Endodermal cell (in vitro differentiated cells): ENCODE data around the gene UBE2L5. TPM values are rescaled to one million over a fixed set of nuclear protein-coding genes. Genes with fewer than 3 reads are reported as not detected.

Experiments
- DNase-seq: peaks from one replicate; pipeline ENCODE4 v3.0.0-alpha.2; 2017
- H3K27ac ChIP-seq: 2 replicates; pipeline ENCODE4 v1.5.1; 2013; ENCODE audit warnings: mild to moderate bottlenecking, low read depth, low read length, moderate library complexity
- H3K27me3 ChIP-seq: 2 replicates; pipeline ENCODE4 v1.6.1; 2013; ENCODE audit warnings: mild to moderate bottlenecking, low read length, moderate library complexity; ENCODE audit not compliant: insufficient read depth, control insufficient read depth, poor library complexity, severe bottlenecking
- H3K36me3 ChIP-seq: 2 replicates; pipeline ENCODE4 v1.7.0; 2013; ENCODE audit warnings: mild to moderate bottlenecking, low read length, moderate library complexity; ENCODE audit not compliant: control insufficient read depth, insufficient read depth
- H3K4me1 ChIP-seq: one replicate; pipeline ENCODE4 v1.7.0; 2013; ENCODE audit warnings: low read length; ENCODE audit not compliant: control insufficient read depth, insufficient read depth
- H3K4me3 ChIP-seq: 2 replicates; pipeline ENCODE4 v1.5.1; 2013; ENCODE audit warnings: mild to moderate bottlenecking, low read length, moderate library complexity
- H3K9ac ChIP-seq: 2 replicates; pipeline ENCODE4 v1.6.1; 2013; ENCODE audit warnings: mild to moderate bottlenecking, low read length, moderate library complexity; ENCODE audit not compliant: poor library complexity, severe bottlenecking; ENCODE audit errors: extremely low read depth
- H3K9me3 ChIP-seq: 2 replicates; pipeline ENCODE4 v1.6.1; 2013; ENCODE audit warnings: mild to moderate bottlenecking, low read length, moderate library complexity; ENCODE audit not compliant: control insufficient read depth
- H3K27ac Mint-ChIP-seq: 2 replicates; pipeline ENCODE4 v1.8.0; 2020; ENCODE audit warnings: mixed read lengths
- H3K27me3 Mint-ChIP-seq: 2 replicates; pipeline ENCODE4 v1.8.0; 2021; ENCODE audit warnings: mild to moderate bottlenecking, mixed read lengths; ENCODE audit not compliant: insufficient read depth
- H3K36me3 Mint-ChIP-seq: 2 replicates; pipeline ENCODE4 v1.8.0; 2020; ENCODE audit warnings: low read depth, mixed read lengths
- H3K4me1 Mint-ChIP-seq: 2 replicates; pipeline ENCODE4 v1.8.0; 2020; ENCODE audit warnings: mixed read lengths
- H3K4me3 Mint-ChIP-seq: 2 replicates; pipeline ENCODE4 v1.8.0; 2020; ENCODE audit warnings: mild to moderate bottlenecking, moderate library complexity, mixed read lengths
- H3K9me3 Mint-ChIP-seq: 2 replicates; pipeline ENCODE4 v1.8.0; 2020; ENCODE audit warnings: mild to moderate bottlenecking, mixed read lengths
- CTCF ChIP-seq: fragments of 200-600 bp; sonication (generic); conservative IDR thresholded peaks from 2 replicates; pipeline ENCODE4 v1.5.0; 2021; ENCODE audit warnings: antibody characterized with exemption, mild to moderate bottlenecking
- WGBS, 2 experiments: methylation state at CpG; one replicate each; pipeline versions ENCODE4 v1.1.5 to v1.1.7; 2013; ENCODE audit warnings: missing lambda C conversion rate in 2 of 2, mixed read lengths in 1 of 2; ENCODE audit not compliant: insufficient coverage in 1 of 2, insufficient read length in 1 of 2; 5-methylcytosine and 5-hydroxymethylcytosine counted together
- total RNA-seq, 2 donors: library from RNA; stranded (reverse); fragmentation: NEBNext Ultra II Directional in 1 of 2; extraction: Animal tissue kit (Norgen Biotek cat#: 25700) in 1 of 2; gene quantifications; 2 replicates in 1 of 2; 3 replicates in 1 of 2; pipeline ENCODE4 v1.2.1, GENCODE V29; 2021

The UBE2L5 gene
- total RNA-seq, 2 donors from 2014 or later: not detected

- peak; percentile 99 for DNase-seq
- Histone ChIP-seq H3K4me3 (peak within 1 kb of the TSS; percentile 82), H3K27me3 (no peaks in the 10 kb centered on the region), H3K9me3 (no peaks in the 10 kb centered on the region), H3K36me3 (peaks cover 23% of the 10 kb centered on the region), H3K27ac (peak within 1 kb of the TSS; percentile 99), H3K4me1 (no peaks in the 10 kb centered on the region), H3K9ac (peak within 1 kb of the TSS; percentile 98)
- 0% methylated on average over 17 to 57 of the region's 57 CpGs for WGBS, 2 experiments
- Mint-ChIP-seq H3K36me3 (peaks cover 25% of the 10 kb centered on the region), H3K9me3 (no peaks in the 10 kb centered on the region), H3K27me3 (no peaks in the 10 kb centered on the region), H3K27ac (peak within 1 kb of the TSS; percentile 99), H3K4me3 (peak within 1 kb of the TSS; percentile 89), H3K4me1 (peaks cover 19% of the 10 kb centered on the region)
- TF ChIP-seq CTCF: no peak
Measured at GRCh38 chr13:30465593-30466357, 43.5 kb downstream of the UBE2L5 start, which contains the start of gene HMGB1. HMGB1 (minus strand) TSS chr13:30465936; CDS start chr13:30463680, 2,256 bp downstream.

- 11 to 13% methylated on average over 10 to 11 of the region's 11 CpGs for WGBS, 2 experiments
- no peaks in the 10 kb centered on the region for H3K27me3 Mint-ChIP-seq
- peaks cover 19% of the 10 kb centered on the region for H3K4me1 Mint-ChIP-seq
- H3K36me3 Mint-ChIP-seq: peaks cover 23% of the 10 kb centered on the region
- no peak for TF ChIP-seq CTCF
- no peak for DNase-seq
- Histone ChIP-seq H3K4me3 (peak overlapping the region; percentile 82), H3K9me3 (no peaks in the 10 kb centered on the region), H3K4me1 (no peaks in the 10 kb centered on the region), H3K9ac (peak overlapping the region; percentile 98), H3K27me3 (no peaks in the 10 kb centered on the region), H3K36me3 (peaks cover 21% of the 10 kb centered on the region), H3K27ac (peak overlapping the region; percentile 99)
- peak overlapping the region; percentile 83 for H3K4me3 Mint-ChIP-seq
- peak overlapping the region; percentile 99 for H3K27ac Mint-ChIP-seq
- no peaks in the 10 kb centered on the region for H3K9me3 Mint-ChIP-seq
Measured at GRCh38 chr13:30466358-30466714, 44.0 kb downstream of the UBE2L5 start.

- no peak for DNase-seq
- no peak overlapping the region for H3K9ac ChIP-seq
- Mint-ChIP-seq H3K4me1 (peaks cover 19% of the 10 kb centered on the region), H3K4me3 (peak overlapping the region; percentile 83), H3K27ac (peak overlapping the region; percentile 99), H3K27me3 (no peaks in the 10 kb centered on the region), H3K9me3 (no peaks in the 10 kb centered on the region), H3K36me3 (peaks cover 19% of the 10 kb centered on the region)
- no peaks in the 10 kb centered on the region for H3K9me3 ChIP-seq
- no peak overlapping the region for H3K27ac ChIP-seq
- no peaks in the 10 kb centered on the region for H3K4me1 ChIP-seq
- WGBS, 2 experiments: 77 to 82% methylated on average over 3 of the region's 4 CpGs
- peaks cover 16% of the 10 kb centered on the region for H3K36me3 ChIP-seq
- no peak for TF ChIP-seq CTCF
- H3K4me3 ChIP-seq: peak overlapping the region; percentile 82
- H3K27me3 ChIP-seq: no peaks in the 10 kb centered on the region
Measured at GRCh38 chr13:30466841-30467252, 44.6 kb downstream of the UBE2L5 start.
